ENCODE results near the gene VAV3. TPM values are rescaled to one million over a fixed set of nuclear protein-coding genes. Genes with fewer than 3 reads are reported as not detected.

VAV3 gene
- total RNA-seq, 1 experiment from 2014 or later, result 10.0 TPM

DNA sequence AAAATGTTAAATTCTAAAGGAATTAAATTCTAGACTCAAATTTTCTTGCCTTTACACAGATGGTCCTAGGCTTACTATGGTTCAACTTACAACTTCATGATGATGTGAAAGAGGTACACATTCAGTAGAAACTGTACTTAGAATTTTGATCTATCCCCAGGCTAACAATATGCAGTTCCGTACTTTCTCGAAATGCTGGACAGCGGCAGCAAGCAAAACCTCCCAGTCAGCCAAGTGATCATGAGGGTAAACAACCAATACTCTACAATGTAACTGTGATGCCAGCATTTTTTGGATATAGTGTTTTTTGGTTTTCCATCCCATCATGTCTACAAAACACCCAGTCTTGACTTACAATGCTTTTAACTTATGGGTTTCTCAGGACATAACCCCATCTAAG, 25.7 kb downstream of the VAV3 start:
- no peaks in the 10 kb centered on the region; the same call in 1 of the 2 replicates for H3K9me3 Mint-ChIP-seq
- H3K4me3 Mint-ChIP-seq, result no peak overlapping the region
- peaks cover 34% of the 10 kb centered on the region for H3K4me1 Mint-ChIP-seq
- no peaks in the 10 kb centered on the region for H3K36me3 Mint-ChIP-seq
- CTCF ChIA-PET, result no interaction called here
- no peak for ATAC-seq
- POLR2A ChIA-PET, result no interaction called here
- DNase-seq (ENCODE audit: low spot score), result no peak
- no peaks in the 10 kb centered on the region for H3K27me3 Mint-ChIP-seq (ENCODE audit: low read depth)
- no peak for TF ChIP-seq CBFB (CRISPR knock-in tag; IDR thresholded peaks at IDR 0.05; ENCODE audit: low read depth)
- TF ChIP-seq FOXJ3 (CRISPR knock-in tag; IDR thresholded peaks at IDR 0.05; ENCODE audit: borderline replicate concordance), result no peak
- TF ChIP-seq, protein P1, sequence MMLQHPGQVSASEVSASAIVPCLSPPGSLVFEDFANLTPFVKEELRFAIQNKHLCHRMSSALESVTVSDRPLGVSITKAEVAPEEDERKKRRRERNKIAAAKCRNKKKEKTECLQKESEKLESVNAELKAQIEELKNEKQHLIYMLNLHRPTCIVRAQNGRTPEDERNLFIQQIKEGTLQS (CRISPR knock-in tag; conservative IDR thresholded peaks at IDR 0.05), result no peak
- no peak for TF ChIP-seq ZNF423 (CRISPR knock-in tag; IDR thresholded peaks at IDR 0.05)
- TF ChIP-seq, protein P2, sequence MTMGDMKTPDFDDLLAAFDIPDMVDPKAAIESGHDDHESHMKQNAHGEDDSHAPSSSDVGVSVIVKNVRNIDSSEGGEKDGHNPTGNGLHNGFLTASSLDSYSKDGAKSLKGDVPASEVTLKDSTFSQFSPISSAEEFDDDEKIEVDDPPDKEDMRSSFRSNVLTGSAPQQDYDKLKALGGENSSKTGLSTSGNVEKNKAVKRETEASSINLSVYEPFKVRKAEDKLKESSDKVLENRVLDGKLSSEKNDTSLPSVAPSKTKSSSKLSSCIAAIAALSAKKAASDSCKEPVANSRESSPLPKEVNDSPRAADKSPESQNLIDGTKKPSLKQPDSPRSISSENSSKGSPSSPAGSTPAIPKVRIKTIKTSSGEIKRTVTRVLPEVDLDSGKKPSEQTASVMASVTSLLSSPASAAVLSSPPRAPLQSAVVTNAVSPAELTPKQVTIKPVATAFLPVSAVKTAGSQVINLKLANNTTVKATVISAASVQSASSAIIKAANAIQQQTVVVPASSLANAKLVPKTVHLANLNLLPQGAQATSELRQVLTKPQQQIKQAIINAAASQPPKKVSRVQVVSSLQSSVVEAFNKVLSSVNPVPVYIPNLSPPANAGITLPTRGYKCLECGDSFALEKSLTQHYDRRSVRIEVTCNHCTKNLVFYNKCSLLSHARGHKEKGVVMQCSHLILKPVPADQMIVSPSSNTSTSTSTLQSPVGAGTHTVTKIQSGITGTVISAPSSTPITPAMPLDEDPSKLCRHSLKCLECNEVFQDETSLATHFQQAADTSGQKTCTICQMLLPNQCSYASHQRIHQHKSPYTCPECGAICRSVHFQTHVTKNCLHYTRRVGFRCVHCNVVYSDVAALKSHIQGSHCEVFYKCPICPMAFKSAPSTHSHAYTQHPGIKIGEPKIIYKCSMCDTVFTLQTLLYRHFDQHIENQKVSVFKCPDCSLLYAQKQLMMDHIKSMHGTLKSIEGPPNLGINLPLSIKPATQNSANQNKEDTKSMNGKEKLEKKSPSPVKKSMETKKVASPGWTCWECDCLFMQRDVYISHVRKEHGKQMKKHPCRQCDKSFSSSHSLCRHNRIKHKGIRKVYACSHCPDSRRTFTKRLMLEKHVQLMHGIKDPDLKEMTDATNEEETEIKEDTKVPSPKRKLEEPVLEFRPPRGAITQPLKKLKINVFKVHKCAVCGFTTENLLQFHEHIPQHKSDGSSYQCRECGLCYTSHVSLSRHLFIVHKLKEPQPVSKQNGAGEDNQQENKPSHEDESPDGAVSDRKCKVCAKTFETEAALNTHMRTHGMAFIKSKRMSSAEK (CRISPR knock-in tag; IDR thresholded peaks at IDR 0.05; ENCODE audit: borderline replicate concordance), result no peak
- TF ChIP-seq NFYB (CRISPR knock-in tag; conservative IDR thresholded peaks at IDR 0.05; ENCODE audit: low read depth), result no peak
- TF ChIP-seq ETV6 (CRISPR knock-in tag; IDR thresholded peaks at IDR 0.05), result no peak
- no peak for TF ChIP-seq IRF2 (CRISPR knock-in tag; IDR thresholded peaks at IDR 0.05; ENCODE audit: borderline replicate concordance, low read depth)
- TF ChIP-seq FOXK1 (CRISPR knock-in tag; IDR thresholded peaks at IDR 0.05), result no peak
- TF ChIP-seq, protein P3, sequence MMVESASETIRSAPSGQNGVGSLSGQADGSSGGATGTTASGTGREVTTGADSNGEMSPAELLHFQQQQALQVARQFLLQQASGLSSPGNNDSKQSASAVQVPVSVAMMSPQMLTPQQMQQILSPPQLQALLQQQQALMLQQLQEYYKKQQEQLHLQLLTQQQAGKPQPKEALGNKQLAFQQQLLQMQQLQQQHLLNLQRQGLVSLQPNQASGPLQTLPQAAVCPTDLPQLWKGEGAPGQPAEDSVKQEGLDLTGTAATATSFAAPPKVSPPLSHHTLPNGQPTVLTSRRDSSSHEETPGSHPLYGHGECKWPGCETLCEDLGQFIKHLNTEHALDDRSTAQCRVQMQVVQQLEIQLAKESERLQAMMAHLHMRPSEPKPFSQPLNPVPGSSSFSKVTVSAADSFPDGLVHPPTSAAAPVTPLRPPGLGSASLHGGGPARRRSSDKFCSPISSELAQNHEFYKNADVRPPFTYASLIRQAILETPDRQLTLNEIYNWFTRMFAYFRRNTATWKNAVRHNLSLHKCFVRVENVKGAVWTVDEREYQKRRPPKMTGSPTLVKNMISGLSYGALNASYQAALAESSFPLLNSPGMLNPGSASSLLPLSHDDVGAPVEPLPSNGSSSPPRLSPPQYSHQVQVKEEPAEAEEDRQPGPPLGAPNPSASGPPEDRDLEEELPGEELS (CRISPR knock-in tag; IDR thresholded peaks at IDR 0.05), result no peak
- TF ChIP-seq, protein P4, sequence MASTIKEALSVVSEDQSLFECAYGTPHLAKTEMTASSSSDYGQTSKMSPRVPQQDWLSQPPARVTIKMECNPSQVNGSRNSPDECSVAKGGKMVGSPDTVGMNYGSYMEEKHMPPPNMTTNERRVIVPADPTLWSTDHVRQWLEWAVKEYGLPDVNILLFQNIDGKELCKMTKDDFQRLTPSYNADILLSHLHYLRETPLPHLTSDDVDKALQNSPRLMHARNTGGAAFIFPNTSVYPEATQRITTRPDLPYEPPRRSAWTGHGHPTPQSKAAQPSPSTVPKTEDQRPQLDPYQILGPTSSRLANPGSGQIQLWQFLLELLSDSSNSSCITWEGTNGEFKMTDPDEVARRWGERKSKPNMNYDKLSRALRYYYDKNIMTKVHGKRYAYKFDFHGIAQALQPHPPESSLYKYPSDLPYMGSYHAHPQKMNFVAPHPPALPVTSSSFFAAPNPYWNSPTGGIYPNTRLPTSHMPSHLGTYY (CRISPR knock-in tag; IDR thresholded peaks at IDR 0.05), result no peak
- TF ChIP-seq, protein P5, sequence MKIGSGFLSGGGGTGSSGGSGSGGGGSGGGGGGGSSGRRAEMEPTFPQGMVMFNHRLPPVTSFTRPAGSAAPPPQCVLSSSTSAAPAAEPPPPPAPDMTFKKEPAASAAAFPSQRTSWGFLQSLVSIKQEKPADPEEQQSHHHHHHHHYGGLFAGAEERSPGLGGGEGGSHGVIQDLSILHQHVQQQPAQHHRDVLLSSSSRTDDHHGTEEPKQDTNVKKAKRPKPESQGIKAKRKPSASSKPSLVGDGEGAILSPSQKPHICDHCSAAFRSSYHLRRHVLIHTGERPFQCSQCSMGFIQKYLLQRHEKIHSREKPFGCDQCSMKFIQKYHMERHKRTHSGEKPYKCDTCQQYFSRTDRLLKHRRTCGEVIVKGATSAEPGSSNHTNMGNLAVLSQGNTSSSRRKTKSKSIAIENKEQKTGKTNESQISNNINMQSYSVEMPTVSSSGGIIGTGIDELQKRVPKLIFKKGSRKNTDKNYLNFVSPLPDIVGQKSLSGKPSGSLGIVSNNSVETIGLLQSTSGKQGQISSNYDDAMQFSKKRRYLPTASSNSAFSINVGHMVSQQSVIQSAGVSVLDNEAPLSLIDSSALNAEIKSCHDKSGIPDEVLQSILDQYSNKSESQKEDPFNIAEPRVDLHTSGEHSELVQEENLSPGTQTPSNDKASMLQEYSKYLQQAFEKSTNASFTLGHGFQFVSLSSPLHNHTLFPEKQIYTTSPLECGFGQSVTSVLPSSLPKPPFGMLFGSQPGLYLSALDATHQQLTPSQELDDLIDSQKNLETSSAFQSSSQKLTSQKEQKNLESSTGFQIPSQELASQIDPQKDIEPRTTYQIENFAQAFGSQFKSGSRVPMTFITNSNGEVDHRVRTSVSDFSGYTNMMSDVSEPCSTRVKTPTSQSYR (CRISPR knock-in tag; IDR thresholded peaks at IDR 0.05), result no peak
- TF ChIP-seq, protein P6, sequence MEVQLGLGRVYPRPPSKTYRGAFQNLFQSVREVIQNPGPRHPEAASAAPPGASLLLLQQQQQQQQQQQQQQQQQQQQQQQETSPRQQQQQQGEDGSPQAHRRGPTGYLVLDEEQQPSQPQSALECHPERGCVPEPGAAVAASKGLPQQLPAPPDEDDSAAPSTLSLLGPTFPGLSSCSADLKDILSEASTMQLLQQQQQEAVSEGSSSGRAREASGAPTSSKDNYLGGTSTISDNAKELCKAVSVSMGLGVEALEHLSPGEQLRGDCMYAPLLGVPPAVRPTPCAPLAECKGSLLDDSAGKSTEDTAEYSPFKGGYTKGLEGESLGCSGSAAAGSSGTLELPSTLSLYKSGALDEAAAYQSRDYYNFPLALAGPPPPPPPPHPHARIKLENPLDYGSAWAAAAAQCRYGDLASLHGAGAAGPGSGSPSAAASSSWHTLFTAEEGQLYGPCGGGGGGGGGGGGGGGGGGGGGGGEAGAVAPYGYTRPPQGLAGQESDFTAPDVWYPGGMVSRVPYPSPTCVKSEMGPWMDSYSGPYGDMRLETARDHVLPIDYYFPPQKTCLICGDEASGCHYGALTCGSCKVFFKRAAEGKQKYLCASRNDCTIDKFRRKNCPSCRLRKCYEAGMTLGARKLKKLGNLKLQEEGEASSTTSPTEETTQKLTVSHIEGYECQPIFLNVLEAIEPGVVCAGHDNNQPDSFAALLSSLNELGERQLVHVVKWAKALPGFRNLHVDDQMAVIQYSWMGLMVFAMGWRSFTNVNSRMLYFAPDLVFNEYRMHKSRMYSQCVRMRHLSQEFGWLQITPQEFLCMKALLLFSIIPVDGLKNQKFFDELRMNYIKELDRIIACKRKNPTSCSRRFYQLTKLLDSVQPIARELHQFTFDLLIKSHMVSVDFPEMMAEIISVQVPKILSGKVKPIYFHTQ (CRISPR knock-in tag; IDR thresholded peaks at IDR 0.05), result no peak
- TF ChIP-seq, protein P7, sequence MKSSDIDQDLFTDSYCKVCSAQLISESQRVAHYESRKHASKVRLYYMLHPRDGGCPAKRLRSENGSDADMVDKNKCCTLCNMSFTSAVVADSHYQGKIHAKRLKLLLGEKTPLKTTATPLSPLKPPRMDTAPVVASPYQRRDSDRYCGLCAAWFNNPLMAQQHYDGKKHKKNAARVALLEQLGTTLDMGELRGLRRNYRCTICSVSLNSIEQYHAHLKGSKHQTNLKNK (CRISPR knock-in tag; IDR thresholded peaks at IDR 0.05), result no peak
- no peak for TF ChIP-seq HMGA2 (CRISPR knock-in tag; IDR thresholded peaks at IDR 0.05)
- no peak for TF ChIP-seq SMAD3 (CRISPR knock-in tag; IDR thresholded peaks at IDR 0.05; ENCODE audit: borderline replicate concordance)
- no peak overlapping the region for H3K27ac Mint-ChIP-seq

Data from WTC11 (cell line).